NCI-H524 treated with DMSO at 0.1 percent for 48 hours (cell line): Measurements from ENCODE around the gene SYTL1.

ENCODE experiments used
- DNase-seq: peaks from one replicate; lab custom pipeline; 2025; lab: John Stamatoyannopoulos, UW

SYTL1 gene

GRCh38 chr1:27318136-27318535 is 23.7 kb upstream of the SYTL1 start:
- no peak for DNase-seq

GRCh38 chr1:27318596-27318995 is 23.2 kb upstream of the SYTL1 start:
- DNase-seq, result peak; percentile 92

- DNase-seq, result peak; percentile 75
Observed at GRCh38 chr1:27321813-27322568, 19.8 kb upstream of the SYTL1 start, which contains the start of gene TMEM222. Gene TMEM222, plus strand, starts transcription at chr1:27322163. Its CDS starts 35 bp downstream, at chr1:27322198.

GRCh38 chr1:27322569-27323240 is 19.1 kb upstream of the SYTL1 start:
- DNase-seq, result no peak

- DNase-seq, result no peak
Observed at GRCh38 chr1:27325286-27325685, 16.5 kb upstream of the SYTL1 start.

- DNase-seq, result no peak
Observed at GRCh38 chr1:27327964-27328363, 13.9 kb upstream of the SYTL1 start.

- DNase-seq, result no peak
Observed at GRCh38 chr1:27330786-27331185, 11.0 kb upstream of the SYTL1 start.

GRCh38 chr1:27331426-27331825 is 10.4 kb upstream of the SYTL1 start:
- no peak for DNase-seq

GRCh38 chr1:27331922-27332321 is 9.9 kb upstream of the SYTL1 start:
- no peak for DNase-seq

- DNase-seq, result no peak
Observed at GRCh38 chr1:27332536-27333281, 9.1 kb upstream of the SYTL1 start.

GRCh38 chr1:27333717-27334279 is 8.0 kb upstream of the SYTL1 start:
- DNase-seq, result no peak

GRCh38 chr1:27335506-27336422 is 6.1 kb upstream of the SYTL1 start:
- no peak for DNase-seq

- no peak for DNase-seq
Observed at GRCh38 chr1:27336756-27337155, 5.1 kb upstream of the SYTL1 start.

GRCh38 chr1:27338751-27339150 is 3.1 kb upstream of the SYTL1 start:
- no peak for DNase-seq

- DNase-seq, result no peak
Observed at GRCh38 chr1:27339213-27339612, 2.6 kb upstream of the SYTL1 start.

- no peak for DNase-seq
Observed at GRCh38 chr1:27342391-27342777, 562 bp downstream of the SYTL1 start.

- no peak for DNase-seq
Observed at GRCh38 chr1:27342778-27343638, 1.2 kb downstream of the SYTL1 start.

- no peak for DNase-seq
Observed at GRCh38 chr1:27343639-27344025, 1.8 kb downstream of the SYTL1 start.

- no peak for DNase-seq
Observed at GRCh38 chr1:27345272-27345671, 3.5 kb downstream of the SYTL1 start.

- no peak for DNase-seq
Observed at GRCh38 chr1:27346357-27346756, 4.5 kb downstream of the SYTL1 start.
